ENCODE measurements around the gene HERC3. TPM values are rescaled to one million over a fixed set of nuclear protein-coding genes. Genes with fewer than 3 reads are reported as not detected.

The HERC3 gene
- total RNA-seq, 1 experiment from 2014 or later: 5.5 TPM

GRCh38 chr4:88681209-88681608, 88.9 kb downstream of the HERC3 start:
- Mint-ChIP-seq H3K27ac (no peak overlapping the region), H3K4me1 (no peaks in the 10 kb centered on the region), H3K4me3 (no peak overlapping the region), H3K9me3 (peaks cover 4% of the 10 kb centered on the region; the same call in 1 of the 2 replicates), H3K27me3 (ENCODE audit: low read depth) (no peaks in the 10 kb centered on the region), H3K36me3 (no peaks in the 10 kb centered on the region)
- ATAC-seq (no peak), DNase-seq (ENCODE audit: low spot score) (no peak)
- no peak for TF ChIP-seq AR (CRISPR knock-in tag; IDR thresholded peaks at IDR 0.05)
- no peak for TF ChIP-seq KAT7 (CRISPR knock-in tag; IDR thresholded peaks at IDR 0.05; ENCODE audit: borderline replicate concordance)
- no peak for TF ChIP-seq TEAD4 (CRISPR knock-in tag; IDR thresholded peaks at IDR 0.05)
- no peak for TF ChIP-seq CDX4 (CRISPR knock-in tag; IDR thresholded peaks at IDR 0.05; ENCODE audit: borderline replicate concordance)
- no peak for TF ChIP-seq ZNF317 (CRISPR knock-in tag; IDR thresholded peaks at IDR 0.05; ENCODE audit: borderline replicate concordance, low read depth)
- no peak for TF ChIP-seq RELA (CRISPR knock-in tag; IDR thresholded peaks at IDR 0.05; ENCODE audit: borderline replicate concordance)
- no peak for TF ChIP-seq CREM (CRISPR knock-in tag; IDR thresholded peaks at IDR 0.05)
- TF ChIP-seq ZNF512 (CRISPR knock-in tag; IDR thresholded peaks at IDR 0.05; ENCODE audit: borderline replicate concordance): no peak
- TF ChIP-seq EMX1 (CRISPR knock-in tag; IDR thresholded peaks at IDR 0.05): no peak
- CTCF ChIA-PET: interaction anchor here (0.9 kb wide), 1 partner anchor 8 kb away, joined by 3 read pairs; no protein-coding TSS in a partner anchor
- POLR2A ChIA-PET: no interaction called here

- Mint-ChIP-seq H3K36me3 (no peaks in the 10 kb centered on the region), H3K4me1 (no peaks in the 10 kb centered on the region), H3K4me3 (no peak overlapping the region), H3K27me3 (ENCODE audit: low read depth) (no peaks in the 10 kb centered on the region), H3K9me3 (no peaks in the 10 kb centered on the region), H3K27ac (no peak overlapping the region)
- POLR2A ChIA-PET: no interaction called here
- ATAC-seq (no peak), DNase-seq (ENCODE audit: low spot score) (no peak)
- CTCF ChIA-PET: interaction anchor here (1.1 to 1.5 kb wide), 2 partner anchors 17 to 151 kb away, joined by 3 to 5 read pairs; no protein-coding TSS in a partner anchor
- TF ChIP-seq NFATC4 (CRISPR knock-in tag; IDR thresholded peaks at IDR 0.05): no peak
- no peak for TF ChIP-seq ATF2 (CRISPR knock-in tag; IDR thresholded peaks at IDR 0.05; ENCODE audit: borderline replicate concordance, low read depth)
- TF ChIP-seq ATF3 (CRISPR knock-in tag; conservative IDR thresholded peaks at IDR 0.05): no peak
Observed at GRCh38 chr4:88690355-88690754, 98.1 kb downstream of the HERC3 start.

- Mint-ChIP-seq H3K9me3 (no peaks in the 10 kb centered on the region), H3K27ac (no peak overlapping the region), H3K27me3 (ENCODE audit: low read depth) (peaks cover 23% of the 10 kb centered on the region), H3K4me1 (no peaks in the 10 kb centered on the region), H3K36me3 (no peaks in the 10 kb centered on the region), H3K4me3 (no peak overlapping the region)
- DNase-seq (ENCODE audit: low spot score) (no peak), ATAC-seq (no peak)
- POLR2A ChIA-PET: no interaction called here
- CTCF ChIA-PET: no interaction called here
- TF ChIP-seq FOXJ3 (CRISPR knock-in tag; IDR thresholded peaks at IDR 0.05; ENCODE audit: borderline replicate concordance) (no peak), SMAD3 (CRISPR knock-in tag; IDR thresholded peaks at IDR 0.05; ENCODE audit: borderline replicate concordance) (no peak), TCF7 (CRISPR knock-in tag; IDR thresholded peaks at IDR 0.05; ENCODE audit: low read depth) (no peak), CBFB (CRISPR knock-in tag; IDR thresholded peaks at IDR 0.05; ENCODE audit: low read depth) (no peak), TP53 (CRISPR knock-in tag; IDR thresholded peaks at IDR 0.05) (no peak), NFE2L1 (CRISPR knock-in tag; IDR thresholded peaks at IDR 0.05) (no peak), ZNF423 (CRISPR knock-in tag; IDR thresholded peaks at IDR 0.05) (no peak), ATF1 (CRISPR knock-in tag; IDR thresholded peaks at IDR 0.05) (no peak), ZNF425 (CRISPR knock-in tag; conservative IDR thresholded peaks at IDR 0.05) (no peak), AR (CRISPR knock-in tag; IDR thresholded peaks at IDR 0.05) (no peak), CREM (CRISPR knock-in tag; IDR thresholded peaks at IDR 0.05) (no peak)
Observed at GRCh38 chr4:88693792-88694191, 101.5 kb downstream of the HERC3 start.

Data from WTC11 (cell line).